OCI-LY3 (cell line): Measurements from ENCODE around the gene SWSAP1.

Experiments used
- CTCF ChIP-seq: fragments of 200-600, 300-600 bp; sonication (generic); IDR thresholded peaks from 2 replicates; pipeline ENCODE4 v1.5.1; 2014; ENCODE audit warnings: antibody characterized with exemption, low read length, low read depth
- EZH2phosphoT487 ChIP-seq: fragments of 200-600 bp; shearing (Covaris generic); IDR thresholded peaks from 2 replicates; pipeline ENCODE4 v1.6.1; 2018; ENCODE audit warnings: antibody characterized with exemption, mixed run types, low read depth

- no peak for TF ChIP-seq CTCF
- TF ChIP-seq EZH2phosphoT487 = no peak
Observed at GRCh38 chr19:11335449-11336146, 38.9 kb upstream of the SWSAP1 start.
